Hepatocyte (in vitro differentiated cells): Measurements from ENCODE around the gene ZNF154. TPM values are rescaled to one million over a fixed set of nuclear protein-coding genes. Genes with fewer than 3 reads are reported as not detected.
"Not testable (repeated sequence)": the region's sequence is repeated elsewhere in the genome, so short reads cannot be mapped to it uniquely, and the experiment has no call there.

Experiments used
- DNase-seq: peaks from one replicate; pipeline ENCODE4 v3.0.0-alpha.2; 2016; ENCODE audit warnings: low spot score
- H2AFZ ChIP-seq: fragments of 200-600 bp; sonication (generic); 2 replicates; pipeline ENCODE4 v1.6.0; 2016; ENCODE audit warnings: antibody characterized with exemption, mild to moderate bottlenecking
- H3K27ac ChIP-seq: fragments of 200-600 bp; sonication (generic); 2 replicates; pipeline ENCODE4 v1.5.1; 2016; ENCODE audit warnings: mild to moderate bottlenecking
- H3K27me3 ChIP-seq: fragments of 200-600 bp; sonication (generic); 2 replicates; pipeline ENCODE4 v1.6.1; 2016
- H3K36me3 ChIP-seq: fragments of 200-600 bp; sonication (generic); replicated peaks from 2 replicates; pipeline ENCODE4 v1.5.1; 2016; ENCODE audit warnings: low read depth; ENCODE audit not compliant: insufficient read depth
- H3K4me1 ChIP-seq: fragments of 200-600 bp; sonication (generic); 2 replicates; pipeline ENCODE4 v1.5.1; 2016; ENCODE audit warnings: mild to moderate bottlenecking, moderate library complexity; ENCODE audit not compliant: insufficient read depth
- H3K4me2 ChIP-seq: fragments of 200-600 bp; sonication (generic); 2 replicates; pipeline ENCODE4 v1.6.0; 2016
- H3K4me3 ChIP-seq: fragments of 200-600 bp; sonication (generic); 2 replicates; pipeline ENCODE4 v1.5.1; 2016; ENCODE audit warnings: mild to moderate bottlenecking
- H3K79me2 ChIP-seq: fragments of 200-600 bp; sonication (generic); 2 replicates; pipeline ENCODE4 v1.6.0; 2017; ENCODE audit warnings: mild to moderate bottlenecking
- H3K9me2 ChIP-seq: fragments of 200-600 bp; sonication (generic); replicated peaks from 2 replicates; pipeline ENCODE4 v1.6.0; 2017; ENCODE audit warnings: mild to moderate bottlenecking; ENCODE audit not compliant: insufficient read depth
- H3K9me3 ChIP-seq: fragments of 200-600 bp; sonication (generic); 2 replicates; pipeline ENCODE4 v1.5.1; 2016; ENCODE audit warnings: low read depth, mild to moderate bottlenecking
- H4K20me1 ChIP-seq: fragments of 200-600 bp; sonication (generic); 2 replicates; pipeline ENCODE4 v1.6.0; 2016; ENCODE audit warnings: mild to moderate bottlenecking; ENCODE audit not compliant: insufficient read depth, poor library complexity, severe bottlenecking
- CTCF ChIP-seq: fragments of 200-600 bp; sonication (generic); IDR thresholded peaks from 2 replicates; pipeline ENCODE4 v1.5.1; 2016; ENCODE audit warnings: antibody characterized with exemption, mild to moderate bottlenecking; ENCODE audit not compliant: poor library complexity
- EZH2 ChIP-seq: fragments of 200-600 bp; sonication (generic); IDR thresholded peaks from 2 replicates; pipeline ENCODE4 v1.6.1; 2016; ENCODE audit warnings: antibody characterized with exemption, mild to moderate bottlenecking, borderline replicate concordance
- EZH2phosphoT487 ChIP-seq: fragments of 200-600 bp; sonication (generic); IDR thresholded peaks from one replicate; pipeline ENCODE4 v1.6.1; 2018; ENCODE audit warnings: antibody characterized with exemption, mild to moderate bottlenecking, low read depth, moderate library complexity; ENCODE audit not compliant: unreplicated experiment, severe bottlenecking
- WGBS: methylation state at CpG from one replicate; pipeline ENCODE4 v1.1.6; 2016; ENCODE audit warnings: low lambda C conversion rate; ENCODE audit errors: missing lambda C conversion rate; 5-methylcytosine and 5-hydroxymethylcytosine counted together
- polyA plus RNA-seq: library from polyadenylated mRNA; unstranded; fragments of >200 nt; fragmentation: Nextera tagmentation; extraction: Ambion mirVana; gene quantifications from 2 replicates; pipeline ENCODE4 v1.2.1, GENCODE V29; 2016
- total RNA-seq: library from RNA; depleted of rRNA; stranded (reverse); fragments of >200 nt; gene quantifications from 2 replicates; pipeline ENCODE4 v1.2.3, GENCODE V29; 2014

Gene ZNF154
- total and polyA plus RNA-seq, 2 experiments from 2014 or later: 3.5 to 11.1 TPM

- H3K36me3 ChIP-seq, H3K9me2 ChIP-seq, H3K4me3 ChIP-seq, H3K9me3 ChIP-seq, H3K4me1 ChIP-seq, H4K20me1 ChIP-seq, H3K27me3 ChIP-seq, H3K79me2 ChIP-seq, H3K27ac ChIP-seq: not testable (repeated sequence)
- WGBS: 3% methylated on average over 10 of the region's 10 CpGs
- peak; percentile 50 for DNase-seq
- Histone ChIP-seq H2AFZ (peak overlapping the region; percentile 34), H3K4me2 (peak overlapping the region; percentile 69)
- peak; percentile 70 for TF ChIP-seq CTCF
Measured at GRCh38 chr19:57738320-57738719, 29.3 kb upstream of the ZNF154 start.

DNA sequence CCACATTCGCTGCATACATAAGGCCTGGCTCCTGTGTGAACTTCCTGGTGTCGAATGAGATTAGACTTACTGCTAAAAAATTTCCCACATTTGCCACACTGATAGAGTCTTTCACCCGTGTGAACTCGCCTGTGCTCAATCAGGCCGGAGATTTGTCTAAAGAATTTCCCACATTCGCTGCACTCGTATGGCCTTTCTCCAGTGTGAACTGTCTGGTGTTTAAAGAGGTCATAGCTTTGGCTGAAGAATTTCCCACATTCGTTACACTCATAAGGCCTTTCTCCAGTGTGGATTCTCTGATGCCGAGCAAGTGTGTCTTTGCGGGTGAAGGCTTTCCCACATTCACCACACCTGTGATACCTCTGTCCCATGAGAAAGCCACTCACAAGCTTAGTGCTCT, 11.9 kb upstream of the ZNF154 start:
- peaks cover 4% of the 10 kb centered on the region for H3K36me3 ChIP-seq
- H3K9me2 ChIP-seq: no peaks in the 10 kb centered on the region
- H3K27ac ChIP-seq: no peak overlapping the region
- WGBS: 97% methylated on average over 10 of the region's 10 CpGs
- peaks cover 6% of the 10 kb centered on the region for H3K9me3 ChIP-seq
- no peak overlapping the region for H3K4me2 ChIP-seq
- no peak overlapping the region for H2AFZ ChIP-seq
- H3K27me3 ChIP-seq: no peaks in the 10 kb centered on the region
- H3K79me2 ChIP-seq: peaks cover 21% of the 10 kb centered on the region
- no peak overlapping the region for H3K4me3 ChIP-seq
- no peaks in the 10 kb centered on the region for H3K4me1 ChIP-seq
- no peak for DNase-seq
- no peaks in the 10 kb centered on the region for H4K20me1 ChIP-seq
- TF ChIP-seq EZH2phosphoT487: no peak
- no peak for TF ChIP-seq CTCF
- TF ChIP-seq EZH2: no peak

GRCh38 chr19:57719901-57720519, 11.0 kb upstream of the ZNF154 start:
- Histone ChIP-seq H3K79me2 (peaks cover 12% of the 10 kb centered on the region), H3K4me1 (no peaks in the 10 kb centered on the region), H3K4me3 (no peak overlapping the region), H3K27me3 (no peaks in the 10 kb centered on the region), H4K20me1 (no peaks in the 10 kb centered on the region), H3K36me3 (peaks cover 4% of the 10 kb centered on the region), H3K9me3 (peaks cover 6% of the 10 kb centered on the region), H3K27ac (no peak overlapping the region), H2AFZ (no peak overlapping the region), H3K9me2 (no peaks in the 10 kb centered on the region), H3K4me2 (no peak overlapping the region)
- no peak for DNase-seq
- WGBS: 96% methylated on average over 4 of the region's 4 CpGs
- TF ChIP-seq CTCF: no peak
- no peak for TF ChIP-seq EZH2

DNA sequence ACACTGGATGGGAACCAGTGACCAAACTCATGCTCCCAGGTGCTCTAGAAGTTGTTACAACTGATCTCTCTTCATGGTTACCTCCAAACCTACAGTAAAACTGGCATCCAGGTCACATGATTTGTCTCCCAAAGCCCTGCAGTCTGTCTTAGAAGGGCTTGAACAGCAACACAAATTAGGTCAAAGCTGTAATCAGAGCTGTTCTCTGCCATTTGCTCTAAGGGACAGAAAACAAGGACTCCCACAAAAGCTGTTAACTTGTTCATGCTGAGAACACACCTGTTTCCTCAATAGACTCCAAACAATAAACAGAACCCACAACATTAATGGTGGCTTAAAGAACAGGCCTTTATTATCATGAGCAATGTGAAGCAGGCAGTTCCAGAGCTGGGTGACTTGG, 10.4 kb upstream of the ZNF154 start:
- no peak overlapping the region for H3K27ac ChIP-seq
- no peaks in the 10 kb centered on the region for H3K4me1 ChIP-seq
- no peaks in the 10 kb centered on the region for H3K27me3 ChIP-seq
- peaks cover 4% of the 10 kb centered on the region for H3K36me3 ChIP-seq
- H3K79me2 ChIP-seq: peaks cover 7% of the 10 kb centered on the region
- H3K9me3 ChIP-seq: peaks cover 6% of the 10 kb centered on the region
- DNase-seq: no peak
- H3K9me2 ChIP-seq: no peaks in the 10 kb centered on the region
- no peak overlapping the region for H2AFZ ChIP-seq
- TF ChIP-seq CTCF: no peak
- no peaks in the 10 kb centered on the region for H4K20me1 ChIP-seq
- no peak overlapping the region for H3K4me3 ChIP-seq
- no peak overlapping the region for H3K4me2 ChIP-seq
